ENCODE measurements around the gene MINDY3. TPM values are rescaled to one million over a fixed set of nuclear protein-coding genes. Genes with fewer than 3 reads are reported as not detected.

Gene MINDY3
- total RNA-seq, 1 donor from 2014 or later = 22.2 TPM

GRCh38 chr10:15789793-15790525 lies 70.3 kb downstream of the MINDY3 start:
- no peak overlapping the region for H3K4me3 ChIP-seq (ENCODE audit: low read depth, low read length)
- no peak for TF ChIP-seq CTCF (IDR thresholded peaks at IDR 0.05; ENCODE audit: insufficient read depth, low read length, poor library complexity, severe bottlenecking)
- no peak for DNase-seq (ENCODE audit: low read depth)
- H3K27me3 ChIP-seq (ENCODE audit: control insufficient read depth, insufficient read depth, low read length) = no peaks in the 10 kb centered on the region
- no peaks in the 10 kb centered on the region for H3K36me3 ChIP-seq (ENCODE audit: control insufficient read depth, insufficient read depth, low read length)

GRCh38 chr10:15787426-15787825 lies 72.9 kb downstream of the MINDY3 start:
- Histone ChIP-seq H3K36me3 (ENCODE audit: control insufficient read depth, insufficient read depth, low read length) (no peaks in the 10 kb centered on the region), H3K27me3 (ENCODE audit: control insufficient read depth, insufficient read depth, low read length) (no peaks in the 10 kb centered on the region), H3K4me3 (ENCODE audit: low read depth, low read length) (no peak overlapping the region)
- DNase-seq (ENCODE audit: low read depth) = no peak
- no peak for TF ChIP-seq CTCF (IDR thresholded peaks at IDR 0.05; ENCODE audit: insufficient read depth, low read length, poor library complexity, severe bottlenecking)

GRCh38 chr10:15784662-15785300 lies 75.5 kb downstream of the MINDY3 start:
- Histone ChIP-seq H3K27me3 (ENCODE audit: control insufficient read depth, insufficient read depth, low read length) (no peaks in the 10 kb centered on the region), H3K4me3 (ENCODE audit: low read depth, low read length) (no peak overlapping the region), H3K36me3 (ENCODE audit: control insufficient read depth, insufficient read depth, low read length) (no peaks in the 10 kb centered on the region)
- no peak for DNase-seq (ENCODE audit: low read depth)
- no peak for TF ChIP-seq CTCF (IDR thresholded peaks at IDR 0.05; ENCODE audit: insufficient read depth, low read length, poor library complexity, severe bottlenecking)

- no peaks in the 10 kb centered on the region for H3K36me3 ChIP-seq (ENCODE audit: control insufficient read depth, insufficient read depth, low read length)
These were observed 76.2 kb downstream of the MINDY3 start for GRCh38 chr10:15783941-15784636.

GRCh38 chr10:15782851-15783250 lies 77.5 kb downstream of the MINDY3 start:
- DNase-seq (ENCODE audit: low read depth) = no peak
- H3K36me3 ChIP-seq (ENCODE audit: control insufficient read depth, insufficient read depth, low read length) = no peaks in the 10 kb centered on the region
- H3K27me3 ChIP-seq (ENCODE audit: control insufficient read depth, insufficient read depth, low read length) = no peaks in the 10 kb centered on the region
- H3K4me3 ChIP-seq (ENCODE audit: low read depth, low read length) = no peak overlapping the region
- TF ChIP-seq CTCF (IDR thresholded peaks at IDR 0.05; ENCODE audit: insufficient read depth, low read length, poor library complexity, severe bottlenecking) = no peak

More at GRCh38 chr10:15783941-15784636, 76.2 kb downstream of the MINDY3 start:
- no peak overlapping the region for H3K4me3 ChIP-seq (ENCODE audit: low read depth, low read length)
- H3K27me3 ChIP-seq (ENCODE audit: control insufficient read depth, insufficient read depth, low read length) = no peaks in the 10 kb centered on the region
- no peak for TF ChIP-seq CTCF (IDR thresholded peaks at IDR 0.05; ENCODE audit: insufficient read depth, low read length, poor library complexity, severe bottlenecking)
- DNase-seq (ENCODE audit: low read depth) = no peak
